GM19351 (cell line): ENCODE results near the gene PLEKHG4B.
"Not testable (repeated sequence)": the region's sequence is repeated elsewhere in the genome, so short reads cannot be mapped to it uniquely, and the experiment has no call there.

Experiments used
- ATAC-seq: cut with Tn5 transposase; IDR thresholded peaks from one replicate; pipeline ENCODE4 v1.9.1; 2021; ENCODE audit warnings: mild to moderate bottlenecking, moderate library complexity; ENCODE audit not compliant: unreplicated experiment

PLEKHG4B gene

GRCh38 chr5:154826-155225 lies 62.9 kb downstream of the PLEKHG4B start:
- ATAC-seq = no peak

GRCh38 chr5:155651-156410 lies 63.9 kb downstream of the PLEKHG4B start:
- no peak for ATAC-seq

GRCh38 chr5:156411-157072 lies 64.6 kb downstream of the PLEKHG4B start:
- no peak for ATAC-seq

GRCh38 chr5:157126-157715 lies 65.3 kb downstream of the PLEKHG4B start:
- no peak for ATAC-seq

- no peak for ATAC-seq
Measured at GRCh38 chr5:157801-158200, 65.8 kb downstream of the PLEKHG4B start.

GRCh38 chr5:158807-159447 lies 67.0 kb downstream of the PLEKHG4B start:
- no peak for ATAC-seq

- ATAC-seq = no peak
Measured at GRCh38 chr5:159448-160172, 67.6 kb downstream of the PLEKHG4B start.

- no peak for ATAC-seq
Measured at GRCh38 chr5:160173-160510, 68.2 kb downstream of the PLEKHG4B start.

- ATAC-seq = no peak
Measured at GRCh38 chr5:160921-161802, 69.2 kb downstream of the PLEKHG4B start.

GRCh38 chr5:161803-162110 lies 69.8 kb downstream of the PLEKHG4B start:
- ATAC-seq = no peak

- no peak for ATAC-seq
Measured at GRCh38 chr5:162190-162564, 70.2 kb downstream of the PLEKHG4B start.

- ATAC-seq = no peak
Measured at GRCh38 chr5:162565-163337, 70.8 kb downstream of the PLEKHG4B start.

- ATAC-seq = no peak
Measured at GRCh38 chr5:163338-163620, 71.3 kb downstream of the PLEKHG4B start.

- ATAC-seq = no peak
Measured at GRCh38 chr5:163841-164240, 71.9 kb downstream of the PLEKHG4B start.

GRCh38 chr5:164244-164643 lies 72.3 kb downstream of the PLEKHG4B start:
- no peak for ATAC-seq

GRCh38 chr5:164783-165182 lies 72.8 kb downstream of the PLEKHG4B start:
- ATAC-seq = not testable (repeated sequence)

- no peak for ATAC-seq
Measured at GRCh38 chr5:166441-167372, 74.7 kb downstream of the PLEKHG4B start.

GRCh38 chr5:167511-167910 lies 75.5 kb downstream of the PLEKHG4B start:
- ATAC-seq = no peak
